ENCODE results near the gene RHBG. TPM values are rescaled to one million over a fixed set of nuclear protein-coding genes. Genes with fewer than 3 reads are reported as not detected.
"Not testable (repeated sequence)": the region's sequence is repeated elsewhere in the genome, so short reads cannot be mapped to it uniquely, and the experiment has no call there.

Gene RHBG
- total RNA-seq, 1 donor from 2014 or later: not detected

DNA sequence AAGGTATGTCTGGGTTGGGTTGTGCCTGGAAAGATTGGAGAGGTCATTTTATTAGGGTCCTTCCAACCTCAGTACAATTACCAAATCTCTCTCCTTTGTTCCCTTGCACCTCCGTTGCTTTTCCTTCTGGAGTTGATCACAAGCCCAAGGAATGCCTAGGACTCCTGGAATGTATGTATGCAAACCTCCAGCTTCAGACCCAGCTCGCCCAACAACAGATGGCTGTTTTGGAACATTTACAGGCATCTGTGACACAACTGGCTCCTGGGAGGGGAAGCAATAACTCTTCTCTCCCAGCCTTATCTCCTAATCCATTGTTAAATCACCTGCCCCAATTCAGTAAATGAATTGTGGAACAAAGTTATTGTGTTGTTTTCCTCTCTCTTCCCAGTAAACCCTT is 22.4 kb upstream of the RHBG start:
- Mint-ChIP-seq H3K27me3 (ENCODE audit: insufficient read depth) (peaks cover 39% of the 10 kb centered on the region), H3K4me3 (no peak overlapping the region), H3K27ac (no peak overlapping the region), H3K36me3 (ENCODE audit: low read depth) (no peaks in the 10 kb centered on the region), H3K9me3 (no peaks in the 10 kb centered on the region), H3K4me1 (ENCODE audit: low read depth) (no peaks in the 10 kb centered on the region)
- DNase-seq (ENCODE audit: low spot score): no peak
- intact Hi-C loops (cut with micrococcal nuclease): no loop called here

GRCh38 chr1:156347331-156347730 is 21.7 kb upstream of the RHBG start:
- no peak for DNase-seq (ENCODE audit: low spot score)
- no peak overlapping the region for H3K27ac Mint-ChIP-seq
- no peaks in the 10 kb centered on the region for H3K4me1 Mint-ChIP-seq (ENCODE audit: low read depth)
- intact Hi-C loops (cut with micrococcal nuclease): no loop called here
- H3K4me3 Mint-ChIP-seq: no peak overlapping the region
- peaks cover 42% of the 10 kb centered on the region for H3K27me3 Mint-ChIP-seq (ENCODE audit: insufficient read depth)
- no peaks in the 10 kb centered on the region for H3K36me3 Mint-ChIP-seq (ENCODE audit: low read depth)
- no peaks in the 10 kb centered on the region for H3K9me3 Mint-ChIP-seq

DNA sequence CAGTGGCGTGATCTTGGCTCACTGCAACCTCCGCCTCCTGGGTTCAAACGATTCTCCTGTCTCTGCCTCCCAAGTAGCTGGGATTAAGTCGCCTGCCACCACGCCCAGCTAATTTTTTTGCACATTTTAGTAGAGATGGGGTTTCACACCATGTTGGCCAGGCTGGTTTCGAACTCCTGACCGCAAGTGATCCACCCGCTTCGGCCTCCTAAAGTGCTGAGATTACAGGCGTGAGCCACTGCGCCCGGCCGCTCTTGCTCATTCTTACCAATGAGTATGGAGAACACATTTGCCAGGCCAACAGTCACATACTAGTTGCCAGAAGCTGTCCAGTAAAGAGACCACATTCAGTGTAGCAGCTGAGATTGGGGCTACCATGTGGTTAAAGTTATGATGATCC is 16.5 kb upstream of the RHBG start:
- H3K4me3 Mint-ChIP-seq; H3K4me1 Mint-ChIP-seq (ENCODE audit: low read depth); H3K36me3 Mint-ChIP-seq (ENCODE audit: low read depth); H3K27ac Mint-ChIP-seq; DNase-seq (ENCODE audit: low spot score); intact Hi-C loops (cut with micrococcal nuclease); H3K9me3 Mint-ChIP-seq: not testable (repeated sequence)
- peaks cover 49% of the 10 kb centered on the region for H3K27me3 Mint-ChIP-seq (ENCODE audit: insufficient read depth)

- H3K27me3 Mint-ChIP-seq (ENCODE audit: insufficient read depth): peaks cover 49% of the 10 kb centered on the region
- H3K4me1 Mint-ChIP-seq (ENCODE audit: low read depth): peaks cover 8% of the 10 kb centered on the region
- no peak overlapping the region for H3K27ac Mint-ChIP-seq
- DNase-seq (ENCODE audit: low spot score): no peak
- no peak overlapping the region for H3K4me3 Mint-ChIP-seq
- intact Hi-C loops (cut with micrococcal nuclease): no loop called here
- no peaks in the 10 kb centered on the region for H3K36me3 Mint-ChIP-seq (ENCODE audit: low read depth)
- no peaks in the 10 kb centered on the region for H3K9me3 Mint-ChIP-seq
These were observed 12.6 kb upstream of the RHBG start for GRCh38 chr1:156356262-156356874.

DNA sequence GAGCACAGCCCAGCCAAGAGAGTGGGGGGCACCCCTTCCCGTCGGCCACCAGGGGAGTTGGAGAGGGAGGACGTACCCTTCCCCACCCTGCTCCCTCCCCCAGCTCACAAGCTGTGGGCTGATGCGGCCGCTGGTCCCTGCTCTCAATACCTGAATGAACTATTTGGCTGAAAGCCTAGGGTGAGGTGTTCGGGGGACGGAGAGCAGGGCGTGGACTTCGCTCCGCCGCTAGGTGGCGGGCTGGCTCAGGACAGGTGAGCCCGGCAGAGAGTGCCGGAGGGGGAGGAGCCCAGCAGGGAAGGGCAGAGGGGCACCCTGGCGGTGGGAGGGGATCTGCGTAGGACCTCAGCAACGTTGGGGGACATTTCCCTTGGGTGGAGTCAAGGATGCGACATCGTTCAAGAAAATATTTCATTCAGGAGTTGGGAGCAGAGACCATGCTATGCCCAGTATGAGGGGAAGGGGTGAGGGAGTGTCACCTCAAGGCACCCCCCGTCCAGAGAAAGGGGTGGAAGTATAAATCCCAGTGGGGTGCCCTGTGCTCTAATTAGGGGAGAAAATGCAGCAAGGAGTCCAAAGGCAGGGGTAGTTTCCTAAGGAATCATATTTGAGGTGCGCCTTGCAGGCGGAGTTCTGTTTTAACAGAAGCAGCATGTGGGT is 12.0 kb upstream of the RHBG start:
- intact Hi-C loops (cut with micrococcal nuclease): loop anchor here (1.0 kb wide), 1 partner anchor 87 kb away; no protein-coding TSS in a partner anchor
- peak; percentile 59 for DNase-seq (ENCODE audit: low spot score)
- Mint-ChIP-seq H3K27me3 (ENCODE audit: insufficient read depth) (peaks cover 45% of the 10 kb centered on the region), H3K36me3 (ENCODE audit: low read depth) (no peaks in the 10 kb centered on the region), H3K27ac (no peak overlapping the region), H3K9me3 (no peaks in the 10 kb centered on the region), H3K4me3 (no peak overlapping the region), H3K4me1 (ENCODE audit: low read depth) (peaks cover 8% of the 10 kb centered on the region)

- peaks cover 39% of the 10 kb centered on the region for H3K27me3 Mint-ChIP-seq (ENCODE audit: insufficient read depth)
- intact Hi-C loops (cut with micrococcal nuclease): loop anchor here (1.0 kb wide), 1 partner anchor 86 kb away; no protein-coding TSS in a partner anchor
- H3K4me1 Mint-ChIP-seq (ENCODE audit: low read depth): peaks cover 8% of the 10 kb centered on the region
- no peak overlapping the region for H3K27ac Mint-ChIP-seq
- no peak for DNase-seq (ENCODE audit: low spot score)
- no peaks in the 10 kb centered on the region for H3K9me3 Mint-ChIP-seq
- H3K4me3 Mint-ChIP-seq: no peak overlapping the region
- H3K36me3 Mint-ChIP-seq (ENCODE audit: low read depth): no peaks in the 10 kb centered on the region
These were observed 11.0 kb upstream of the RHBG start for GRCh38 chr1:156357977-156358376.

DNA sequence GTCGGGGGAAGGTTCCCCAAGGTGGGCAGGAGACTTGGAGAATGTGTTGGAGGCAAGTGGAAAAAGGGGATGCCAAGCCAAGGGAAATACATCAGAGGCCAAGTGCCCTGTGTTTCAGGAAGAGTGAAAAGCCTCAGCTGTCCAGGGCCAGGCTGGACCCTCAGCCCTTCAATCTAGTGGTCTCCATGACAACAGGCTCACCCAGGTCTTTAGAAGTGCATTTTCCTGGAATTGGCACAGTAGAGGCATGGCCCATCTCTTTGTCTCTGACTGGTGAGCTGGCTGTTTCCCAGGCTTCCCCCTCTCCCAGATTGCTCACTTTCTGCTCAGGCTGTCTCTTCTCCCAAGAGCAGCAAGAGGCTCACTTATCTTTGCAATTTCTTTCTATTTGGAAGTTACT is 10.4 kb upstream of the RHBG start:
- Mint-ChIP-seq H3K36me3 (ENCODE audit: low read depth) (no peaks in the 10 kb centered on the region), H3K4me3 (no peak overlapping the region), H3K27ac (no peak overlapping the region), H3K4me1 (ENCODE audit: low read depth) (peaks cover 8% of the 10 kb centered on the region), H3K27me3 (ENCODE audit: insufficient read depth) (peaks cover 36% of the 10 kb centered on the region), H3K9me3 (no peaks in the 10 kb centered on the region)
- intact Hi-C loops (cut with micrococcal nuclease): no loop called here
- no peak for DNase-seq (ENCODE audit: low spot score)

DNA sequence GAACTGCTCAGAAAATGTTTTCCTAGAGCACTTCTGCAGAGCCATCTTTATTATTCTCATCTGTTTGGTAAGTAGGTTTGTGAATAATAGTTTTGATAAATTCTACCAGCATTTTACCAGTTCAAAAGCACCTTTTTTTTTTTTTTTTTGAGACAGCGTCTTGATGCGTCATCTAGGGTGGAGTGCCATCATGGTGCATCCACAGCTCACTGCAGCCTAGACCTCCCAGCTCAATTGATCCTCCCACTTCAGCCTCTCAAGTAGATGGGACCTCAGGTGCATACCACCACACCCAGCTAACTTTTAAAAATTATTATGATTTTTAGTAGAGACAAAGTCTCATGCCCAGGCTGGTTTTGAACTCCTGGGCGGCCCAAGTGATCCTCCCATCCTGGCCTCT is 9.8 kb upstream of the RHBG start:
- Mint-ChIP-seq H3K27ac (no peak overlapping the region), H3K4me3 (no peak overlapping the region), H3K27me3 (ENCODE audit: insufficient read depth) (peaks cover 34% of the 10 kb centered on the region), H3K9me3 (no peaks in the 10 kb centered on the region), H3K4me1 (ENCODE audit: low read depth) (peaks cover 8% of the 10 kb centered on the region), H3K36me3 (ENCODE audit: low read depth) (no peaks in the 10 kb centered on the region)
- DNase-seq (ENCODE audit: low spot score): no peak
- intact Hi-C loops (cut with micrococcal nuclease): no loop called here

- no peak for DNase-seq (ENCODE audit: low spot score)
- H3K9me3 Mint-ChIP-seq: no peaks in the 10 kb centered on the region
- peaks cover 8% of the 10 kb centered on the region for H3K4me1 Mint-ChIP-seq (ENCODE audit: low read depth)
- no peaks in the 10 kb centered on the region for H3K36me3 Mint-ChIP-seq (ENCODE audit: low read depth)
- H3K27ac Mint-ChIP-seq: peak overlapping the region; percentile 5
- H3K27me3 Mint-ChIP-seq (ENCODE audit: insufficient read depth): peaks cover 32% of the 10 kb centered on the region
- no peak overlapping the region for H3K4me3 Mint-ChIP-seq
- intact Hi-C loops (cut with micrococcal nuclease): no loop called here
These were observed 9.0 kb upstream of the RHBG start for GRCh38 chr1:156359973-156360372.

- Mint-ChIP-seq H3K4me3 (no peak overlapping the region), H3K9me3 (no peaks in the 10 kb centered on the region), H3K36me3 (ENCODE audit: low read depth) (no peaks in the 10 kb centered on the region), H3K27me3 (ENCODE audit: insufficient read depth) (peaks cover 37% of the 10 kb centered on the region), H3K4me1 (ENCODE audit: low read depth) (peaks cover 8% of the 10 kb centered on the region), H3K27ac (no peak overlapping the region)
- intact Hi-C loops (cut with micrococcal nuclease): no loop called here
- DNase-seq (ENCODE audit: low spot score): no peak
These were observed 8.5 kb upstream of the RHBG start for GRCh38 chr1:156360534-156360933.

- no peak for DNase-seq (ENCODE audit: low spot score)
- intact Hi-C loops (cut with micrococcal nuclease): no loop called here
- H3K27me3 Mint-ChIP-seq (ENCODE audit: insufficient read depth): peaks cover 37% of the 10 kb centered on the region
These were observed 3.3 kb upstream of the RHBG start for GRCh38 chr1:156365754-156366153.

GRCh38 chr1:156366378-156367166 is 2.4 kb upstream of the RHBG start:
- H3K4me3 Mint-ChIP-seq: no peak overlapping the region
- no peaks in the 10 kb centered on the region for H3K36me3 Mint-ChIP-seq (ENCODE audit: low read depth)
- no peaks in the 10 kb centered on the region for H3K9me3 Mint-ChIP-seq
- no peak overlapping the region for H3K27ac Mint-ChIP-seq
- peaks cover 44% of the 10 kb centered on the region for H3K27me3 Mint-ChIP-seq (ENCODE audit: insufficient read depth)
- intact Hi-C loops (cut with micrococcal nuclease): no loop called here
- no peaks in the 10 kb centered on the region for H3K4me1 Mint-ChIP-seq (ENCODE audit: low read depth)
- no peak for DNase-seq (ENCODE audit: low spot score)

More at GRCh38 chr1:156365754-156366153, 3.3 kb upstream of the RHBG start:
- Mint-ChIP-seq H3K4me1 (ENCODE audit: low read depth) (no peaks in the 10 kb centered on the region), H3K9me3 (no peaks in the 10 kb centered on the region), H3K27ac (no peak overlapping the region), H3K36me3 (ENCODE audit: low read depth) (no peaks in the 10 kb centered on the region), H3K4me3 (no peak overlapping the region)
